ENCODE measurements around the gene EPHB2.

The EPHB2 gene

DNA sequence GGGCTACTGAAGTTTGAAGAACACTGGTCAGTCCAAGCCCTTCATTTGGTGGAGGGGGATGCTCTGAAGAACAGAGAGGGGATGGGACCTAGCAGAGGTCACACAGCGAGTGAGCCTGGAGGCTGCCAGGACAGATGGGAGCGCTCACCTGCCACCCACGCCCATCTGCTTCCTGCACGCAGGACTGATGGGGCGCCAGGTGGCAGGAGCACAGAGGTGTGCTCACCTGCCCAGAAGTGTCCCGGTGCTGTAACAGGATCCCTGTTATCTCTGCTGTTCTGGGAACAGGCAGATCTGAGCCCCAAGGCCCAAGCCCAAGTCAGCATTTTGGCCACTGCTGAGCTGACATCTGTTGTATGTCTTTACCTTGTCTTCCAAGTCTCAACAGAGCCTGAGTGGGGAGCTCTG, 40.5 kb downstream of the EPHB2 start:
- no peak for DNase-seq (ENCODE audit: low spot score)

DNA sequence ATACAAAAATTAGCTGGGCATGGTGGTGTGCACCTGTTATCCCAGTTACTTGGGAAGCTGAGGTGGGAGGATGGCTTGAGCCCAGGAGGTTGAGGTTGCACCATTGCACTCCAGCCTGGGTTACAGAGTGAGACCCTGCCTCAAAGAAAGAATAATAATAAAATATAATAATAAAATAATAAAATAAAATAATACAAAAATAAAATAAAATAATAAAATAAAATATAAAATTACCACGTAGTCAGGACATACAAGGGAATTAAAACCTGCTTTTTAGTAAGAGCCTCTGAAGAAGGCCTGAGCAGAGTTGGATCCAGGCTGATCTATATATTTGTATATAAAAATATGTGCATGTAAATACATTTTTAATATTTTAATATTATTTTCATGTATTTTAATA, 41.7 kb downstream of the EPHB2 start:
- DNase-seq (ENCODE audit: low spot score): no peak

DNA sequence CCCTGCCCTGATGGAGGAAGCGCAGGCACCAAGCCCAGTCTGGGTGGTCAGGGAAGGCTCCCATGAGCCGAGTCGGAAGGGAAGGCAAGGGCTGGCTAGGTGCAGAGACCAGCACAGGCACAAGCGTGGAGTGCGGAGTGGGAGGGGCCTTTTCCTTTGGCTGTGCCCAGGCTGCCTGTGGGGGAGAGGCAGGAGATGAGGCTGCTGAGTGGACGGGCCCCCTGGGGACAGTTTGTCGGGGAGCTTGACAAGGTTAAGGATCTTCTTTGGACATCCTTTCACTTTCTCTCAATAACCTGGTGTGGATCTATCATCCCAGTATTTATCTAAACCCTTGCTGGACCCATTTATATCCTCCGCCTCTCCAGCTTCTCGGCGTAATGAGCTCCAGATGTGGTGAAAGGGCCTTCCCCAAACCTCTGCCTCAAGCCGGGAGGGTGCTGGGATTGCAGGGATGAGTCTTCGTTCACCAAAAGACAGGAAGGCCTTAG, 42.9 kb downstream of the EPHB2 start:
- DNase-seq (ENCODE audit: low spot score): no peak

DNA sequence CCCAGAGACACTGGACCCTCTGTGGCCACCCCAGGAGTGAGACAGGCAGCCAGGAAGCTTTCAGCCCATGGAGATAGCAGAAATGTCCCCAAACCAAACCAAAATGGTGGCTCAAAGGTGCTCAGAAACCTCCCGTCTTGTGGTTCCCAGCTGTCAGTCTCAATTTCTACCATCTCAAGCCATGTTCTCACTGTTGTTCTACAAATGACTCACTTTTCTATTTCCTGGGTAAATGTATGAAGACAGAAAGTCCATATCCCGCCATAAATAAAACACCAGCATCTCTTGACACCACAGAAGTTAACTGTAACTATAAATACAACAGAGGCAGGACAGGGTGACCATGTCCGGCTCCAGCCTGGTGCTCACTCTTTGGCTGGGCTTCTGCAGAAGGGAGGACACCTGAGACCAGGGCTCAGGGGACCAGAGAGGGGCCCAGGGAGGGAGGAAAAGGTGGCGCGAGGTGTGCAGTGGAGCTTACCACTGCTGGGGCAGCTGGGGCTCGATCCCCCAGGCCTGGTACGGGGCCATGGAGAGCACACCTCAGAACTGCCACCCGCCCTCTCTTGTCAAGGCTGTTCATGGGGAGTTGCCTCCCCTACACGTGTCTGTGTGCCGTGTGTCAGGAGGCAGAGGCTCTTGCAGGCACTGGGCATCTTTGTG, 43.6 kb downstream of the EPHB2 start:
- DNase-seq (ENCODE audit: low spot score): no peak

DNA sequence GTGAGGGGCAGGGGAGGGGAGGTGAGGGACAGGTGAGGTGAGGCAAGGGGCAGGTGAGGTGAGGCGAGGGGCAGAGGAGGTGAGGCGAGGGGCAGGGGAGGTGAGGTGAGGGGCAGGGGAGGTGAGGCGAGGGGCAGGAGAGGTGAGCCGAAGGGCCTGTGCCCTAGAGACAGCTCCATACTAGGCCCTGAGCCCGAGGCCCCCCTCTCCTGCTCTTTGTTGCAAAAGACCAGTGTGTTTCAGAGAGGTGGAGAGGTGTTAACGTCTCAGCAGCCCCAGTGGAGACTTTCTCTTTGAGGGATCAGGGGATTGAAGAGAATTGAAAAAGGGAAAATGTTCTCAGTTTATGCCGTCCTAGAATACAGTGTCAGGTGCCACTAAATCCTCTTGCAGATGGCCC, 44.2 kb downstream of the EPHB2 start:
- DNase-seq (ENCODE audit: low spot score): no peak

DNA sequence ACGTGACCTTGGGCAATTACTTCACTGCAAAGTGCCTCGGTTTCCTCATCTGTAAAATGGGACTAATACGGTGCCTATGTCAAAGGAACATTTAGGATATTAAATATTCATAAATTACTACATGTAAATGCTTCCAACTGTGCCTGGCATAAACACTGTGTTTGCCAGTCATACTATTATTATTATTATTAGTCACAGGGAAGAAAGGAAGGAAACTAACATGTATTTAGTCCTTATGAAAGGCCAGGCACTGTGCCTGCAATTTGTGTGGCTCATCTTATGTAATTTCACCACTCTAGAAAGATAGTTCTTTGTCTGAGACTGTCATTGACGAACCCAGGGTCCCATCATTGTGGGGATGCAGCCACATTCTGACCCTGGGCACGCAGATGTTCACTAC, 45.0 kb downstream of the EPHB2 start:
- DNase-seq (ENCODE audit: low spot score): no peak

DNA sequence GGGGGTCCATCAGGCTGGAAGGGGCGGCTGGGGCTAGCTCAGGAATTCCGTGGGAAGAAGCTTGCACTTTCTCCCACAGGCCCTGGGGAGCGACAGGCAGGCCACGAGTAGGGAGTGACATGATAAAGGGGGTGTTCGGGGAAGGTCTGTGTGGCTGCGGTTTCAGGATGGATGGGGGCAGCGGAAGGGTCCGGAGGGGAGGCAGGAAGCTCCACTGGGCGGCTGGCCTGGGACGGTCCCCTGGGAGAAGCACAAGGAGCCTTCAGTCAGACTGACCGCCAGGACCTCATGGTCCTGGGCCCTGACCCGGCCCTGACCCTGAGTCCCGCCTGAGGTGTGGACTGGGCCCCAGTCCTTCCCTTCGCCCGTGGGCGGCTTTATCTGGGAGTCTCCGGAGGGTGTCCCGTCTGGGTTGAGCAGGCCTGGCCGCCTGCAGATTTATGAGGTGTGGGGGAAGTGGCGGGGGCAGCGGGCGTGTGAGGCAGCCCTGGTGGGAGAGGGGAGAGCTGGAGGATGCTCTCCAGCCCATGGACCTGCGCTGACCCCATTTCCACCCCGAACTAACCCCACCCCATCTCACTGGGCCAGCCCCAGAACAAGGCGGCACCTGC, 45.6 kb downstream of the EPHB2 start:
- no peak for DNase-seq (ENCODE audit: low spot score)

DNA sequence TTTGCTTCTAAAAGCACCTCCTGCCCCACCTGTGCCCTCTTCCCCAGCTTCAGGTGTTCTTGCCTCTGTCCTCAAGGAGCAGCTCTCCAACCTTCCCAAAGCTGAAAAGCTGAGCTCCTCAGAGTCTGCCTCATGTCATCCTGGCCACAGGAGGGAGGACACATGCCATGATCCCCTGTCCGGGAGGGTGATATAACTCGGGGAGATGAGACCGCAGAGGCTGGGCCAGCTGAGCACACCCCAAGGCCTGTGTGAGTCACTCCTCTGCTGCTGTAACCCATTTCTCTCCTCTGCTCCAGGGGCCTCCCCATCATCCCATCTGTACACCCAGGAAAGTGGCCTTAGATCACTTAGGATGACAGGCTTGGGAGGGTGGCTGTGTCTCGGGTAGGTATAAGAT, 49.8 kb downstream of the EPHB2 start:
- DNase-seq (ENCODE audit: low spot score): no peak

DNA sequence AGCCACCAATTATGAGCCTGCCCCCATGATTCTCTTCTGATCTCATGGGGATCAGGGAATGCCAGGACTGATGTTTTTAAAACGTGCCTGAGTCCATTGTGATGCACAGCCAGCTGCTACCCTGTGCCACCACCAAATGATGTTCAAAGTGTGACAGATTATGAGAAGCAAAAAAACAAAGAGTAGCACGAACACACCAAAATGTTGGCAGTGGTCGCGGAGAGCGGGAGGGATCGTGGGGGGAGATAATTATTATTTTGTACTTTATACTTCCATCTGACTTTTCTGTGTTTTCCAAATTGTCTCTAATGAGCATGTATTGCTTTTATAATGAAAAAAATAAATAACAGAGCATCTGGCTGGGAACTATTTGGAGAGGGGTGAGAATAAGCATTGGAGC, 50.5 kb downstream of the EPHB2 start:
- DNase-seq (ENCODE audit: low spot score): no peak

DNA sequence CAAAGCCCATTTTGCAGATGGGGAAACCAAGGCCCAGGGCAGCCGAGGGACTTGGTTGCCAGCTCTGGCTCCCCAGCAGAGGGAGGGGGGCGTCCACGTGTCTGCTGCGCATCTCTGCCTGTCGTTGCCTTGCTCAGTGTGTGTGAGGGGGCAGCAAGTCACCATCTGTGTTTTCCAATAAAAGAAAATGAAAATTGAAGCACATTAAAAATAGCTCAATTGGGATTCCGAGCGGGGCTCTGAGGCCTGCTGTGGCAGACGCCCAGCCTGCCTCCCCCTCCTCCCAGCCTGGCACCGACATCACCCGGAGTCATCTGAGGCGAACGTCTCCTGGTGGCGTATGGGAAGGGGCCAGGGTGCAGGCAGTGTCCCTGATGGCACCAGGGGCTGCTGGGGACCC, 51.2 kb downstream of the EPHB2 start:
- no peak for DNase-seq (ENCODE audit: low spot score)

DNA sequence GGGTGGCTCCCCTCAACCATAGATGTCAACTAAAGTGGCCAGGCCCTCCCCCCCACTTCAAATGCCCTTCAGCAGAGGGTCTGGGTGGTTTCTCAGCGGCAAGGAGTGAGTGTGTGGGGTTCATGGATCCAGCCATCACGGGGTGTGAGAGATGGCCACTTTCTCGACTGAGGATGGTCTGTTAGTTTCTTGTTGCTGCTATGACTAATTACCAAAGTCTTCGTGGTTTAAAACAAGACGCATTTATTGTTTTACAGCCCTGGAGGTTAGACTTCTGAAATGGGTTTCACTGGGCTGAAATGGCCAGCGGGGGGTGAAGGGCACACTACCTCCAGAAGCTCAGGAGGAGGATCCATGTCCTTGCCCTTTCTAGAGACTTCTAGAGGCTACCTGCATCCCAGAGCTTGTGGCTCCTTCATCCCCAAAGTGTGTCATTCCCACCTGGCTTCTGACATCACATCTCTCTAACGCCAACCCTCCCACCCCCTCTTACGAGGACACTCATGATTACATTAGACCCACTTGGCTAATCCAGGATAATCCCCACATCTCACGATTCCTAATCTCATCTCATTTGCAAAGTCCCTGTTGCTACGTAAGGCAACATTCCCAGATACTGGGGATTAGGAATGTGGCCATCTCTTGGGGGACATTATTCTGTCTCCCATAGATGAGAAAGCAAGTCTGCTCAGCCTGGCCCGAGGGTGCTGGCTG, 53.0 kb downstream of the EPHB2 start:
- DNase-seq (ENCODE audit: low spot score): no peak

DNA sequence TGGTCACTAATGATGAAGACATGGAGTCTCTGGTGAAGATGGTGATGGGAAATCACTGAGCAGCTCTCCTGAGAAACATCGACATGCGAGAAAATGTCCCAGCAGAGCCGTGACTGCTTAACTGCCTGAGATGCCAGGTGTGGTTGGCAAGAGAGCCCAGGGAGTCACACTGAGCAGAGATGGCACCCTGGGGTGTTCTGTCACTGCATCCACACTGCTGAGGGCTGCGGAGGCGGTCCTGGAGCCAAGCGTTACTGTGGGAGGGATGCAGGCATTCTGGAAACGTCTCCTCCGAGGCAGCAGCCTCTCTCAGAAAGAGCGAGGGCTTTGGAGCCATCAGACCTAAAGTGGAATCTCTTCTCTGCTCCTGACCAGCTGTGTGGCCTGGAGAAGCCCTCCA, 57.2 kb downstream of the EPHB2 start:
- DNase-seq (ENCODE audit: low spot score): no peak

DNA sequence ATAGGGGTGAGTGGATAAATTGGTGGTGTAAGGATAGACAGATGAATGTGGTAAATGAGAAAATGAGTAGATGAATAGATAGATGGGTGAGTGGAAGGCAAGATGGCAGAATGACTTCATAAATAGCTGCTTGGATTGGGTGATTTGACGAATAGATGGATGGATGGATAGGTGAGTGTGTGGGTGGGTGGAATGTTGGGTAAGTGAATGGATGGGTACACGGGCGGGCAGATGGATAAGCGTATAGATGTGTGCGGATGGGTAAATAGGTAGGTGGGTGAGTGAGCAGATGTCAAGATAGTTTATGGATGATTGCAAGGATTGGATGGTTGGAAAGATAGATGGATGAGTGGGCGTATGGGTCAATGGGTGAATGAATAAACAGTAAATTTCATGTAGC, 59.3 kb downstream of the EPHB2 start:
- DNase-seq (ENCODE audit: low spot score): no peak

DNA sequence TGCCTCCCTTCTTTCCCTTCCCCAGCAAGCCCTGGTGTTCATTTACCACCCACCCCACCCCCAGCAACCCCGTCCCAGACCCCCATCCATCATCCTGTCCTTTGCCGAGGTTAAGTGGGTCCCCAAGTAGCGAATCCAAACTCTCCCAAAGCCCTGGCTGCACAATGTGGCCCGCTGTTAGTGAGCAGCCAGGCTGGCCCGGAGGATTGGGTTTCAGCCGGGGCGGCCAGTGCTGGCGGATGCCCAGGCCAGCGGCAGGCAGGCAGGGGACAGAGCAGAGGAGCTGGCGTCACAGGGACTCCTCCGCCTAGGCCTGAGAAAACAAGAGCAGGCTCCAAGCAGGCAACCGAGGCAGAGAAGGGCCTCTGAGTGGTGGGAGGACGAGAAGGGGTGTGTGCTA, 61.4 kb downstream of the EPHB2 start:
- DNase-seq (ENCODE audit: low spot score): no peak

DNA sequence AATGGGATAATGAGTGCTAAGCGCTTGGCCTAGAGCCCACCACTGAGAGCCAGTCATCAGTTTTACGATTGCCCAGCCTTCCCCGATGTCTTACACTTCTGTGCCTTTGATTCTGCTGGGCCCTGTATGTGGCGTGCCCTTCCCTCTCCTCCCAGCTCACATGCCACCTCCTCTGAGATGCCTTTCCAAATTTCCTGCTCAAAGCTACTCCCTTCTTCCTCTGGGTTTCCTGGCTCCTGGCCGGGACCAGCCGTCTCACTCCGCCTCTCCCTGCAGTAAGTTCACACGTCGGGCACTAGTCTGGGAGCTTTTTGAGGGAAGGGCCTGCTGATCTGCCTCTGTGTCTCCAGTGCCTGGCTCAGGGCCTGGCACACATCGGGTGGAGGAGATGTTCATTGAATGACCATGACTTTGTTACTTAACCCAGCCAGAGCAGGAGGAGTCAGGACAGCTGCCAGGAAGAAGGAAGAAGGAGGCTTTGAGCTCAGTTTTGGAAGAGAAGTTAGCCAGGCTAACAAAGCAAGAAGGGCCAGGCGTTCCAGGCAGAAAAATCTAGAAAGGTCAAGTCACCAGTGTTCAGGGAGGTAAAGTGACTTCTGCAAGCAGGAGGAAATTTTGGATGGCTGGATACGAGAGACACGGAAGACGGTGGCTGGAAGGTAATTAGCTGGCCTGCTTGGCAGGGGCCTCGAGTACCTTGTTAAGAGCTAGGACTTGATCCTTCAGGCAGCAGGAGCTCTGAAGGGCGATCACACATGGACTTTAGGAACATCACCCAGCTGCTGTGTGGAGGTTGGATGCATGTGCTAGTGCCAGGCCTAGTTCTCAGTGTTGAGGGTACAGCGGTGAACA, 63.6 kb downstream of the EPHB2 start:
- no peak for DNase-seq (ENCODE audit: low spot score)

DNA sequence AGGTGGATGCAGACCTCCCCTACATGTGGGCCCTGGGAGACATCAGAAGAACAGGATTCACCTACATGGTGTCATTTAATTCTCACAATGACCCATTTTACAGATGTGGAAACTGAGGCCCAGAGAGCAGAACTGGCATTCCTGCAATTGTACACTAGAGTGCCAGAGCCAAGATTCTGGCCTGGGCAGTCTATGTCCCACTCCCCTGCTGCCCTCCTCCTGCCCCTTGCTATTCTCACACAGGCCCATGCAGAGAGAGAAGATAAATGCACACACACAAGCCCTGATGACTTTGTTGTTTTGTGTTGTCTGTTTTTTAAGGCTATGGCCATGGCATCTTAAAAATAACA, 64.2 kb downstream of the EPHB2 start:
- DNase-seq (ENCODE audit: low spot score): no peak

DNA sequence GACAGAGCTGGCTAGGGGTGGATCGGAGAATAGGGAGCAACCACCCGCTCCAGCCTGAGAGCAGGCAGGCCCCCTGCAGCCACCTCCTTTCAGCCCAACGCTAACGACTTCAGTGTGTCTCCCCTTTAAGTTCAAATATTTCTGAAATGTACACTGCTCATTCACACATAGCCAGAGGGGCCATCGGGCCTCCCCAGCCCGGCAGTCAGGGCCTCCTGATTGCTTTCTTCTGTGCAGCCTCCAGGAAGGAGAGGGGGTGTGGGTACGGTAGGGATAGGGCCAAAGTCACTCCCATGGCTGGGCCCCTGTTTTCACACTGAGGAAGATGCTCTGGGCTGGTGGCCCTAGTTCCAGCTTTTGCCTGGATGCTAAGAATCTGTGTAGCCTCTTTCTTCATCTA, 64.8 kb downstream of the EPHB2 start:
- no peak for DNase-seq (ENCODE audit: low spot score)

DNA sequence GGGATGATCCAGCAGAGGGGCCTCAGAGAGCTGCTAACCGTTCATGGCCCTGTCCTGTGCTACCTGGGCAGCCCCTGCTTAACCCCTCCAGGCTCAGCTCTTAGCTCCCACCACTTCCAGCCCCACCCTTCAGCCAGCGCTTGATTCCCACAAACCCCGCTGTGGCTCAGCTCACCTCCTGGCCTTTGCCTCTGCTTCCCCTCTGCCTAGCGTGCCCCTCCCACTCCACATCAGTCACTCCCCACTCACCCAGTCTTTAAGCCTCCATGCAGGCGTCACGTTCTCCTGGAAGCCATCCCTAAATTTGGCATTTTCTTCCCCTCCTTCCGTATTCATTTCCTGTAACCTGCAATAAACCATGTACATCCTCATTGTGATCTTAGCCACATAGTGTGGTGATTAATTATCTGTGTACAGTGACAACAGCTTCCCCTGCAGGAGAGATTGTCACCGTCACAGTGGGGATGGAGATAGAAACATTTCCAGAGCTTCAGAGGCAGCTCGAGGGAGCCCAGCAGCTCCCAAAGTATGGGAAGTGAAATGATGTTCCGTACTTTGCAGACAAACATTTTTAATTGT, 65.5 kb downstream of the EPHB2 start:
- no peak for DNase-seq (ENCODE audit: low spot score)

DNA sequence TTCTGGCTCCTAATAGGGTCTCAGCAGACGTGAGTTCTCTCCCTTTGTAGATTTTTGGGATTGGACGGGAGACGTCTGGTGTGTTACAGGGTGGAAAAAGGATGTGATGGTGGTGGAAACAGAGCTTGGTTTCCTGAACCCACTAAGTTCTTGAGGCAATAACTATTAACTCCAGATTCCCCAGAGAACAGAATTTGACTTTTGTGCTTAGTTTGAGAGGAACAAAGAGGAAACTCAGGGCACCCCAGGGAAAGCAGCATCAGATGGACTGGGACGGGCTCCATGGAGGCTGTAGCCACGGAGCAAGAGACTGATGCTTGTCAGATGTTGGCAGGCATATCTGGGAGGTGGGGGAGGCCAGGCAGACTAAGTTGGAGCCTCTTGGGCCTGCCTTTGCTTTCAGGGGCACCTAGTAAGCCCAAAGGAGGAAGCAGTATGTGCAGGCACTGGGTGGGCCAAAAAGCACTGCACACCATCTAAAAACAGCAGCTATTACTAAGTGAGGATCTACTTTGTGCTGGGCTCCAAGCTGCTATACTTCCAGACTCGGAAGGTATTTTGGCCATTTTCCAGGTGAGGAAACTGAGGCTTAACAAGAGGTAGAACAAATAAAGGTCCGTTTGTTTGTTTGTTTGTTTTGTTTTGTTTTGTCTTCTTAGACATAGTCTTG, 66.9 kb downstream of the EPHB2 start:
- DNase-seq (ENCODE audit: low spot score): no peak

DNA sequence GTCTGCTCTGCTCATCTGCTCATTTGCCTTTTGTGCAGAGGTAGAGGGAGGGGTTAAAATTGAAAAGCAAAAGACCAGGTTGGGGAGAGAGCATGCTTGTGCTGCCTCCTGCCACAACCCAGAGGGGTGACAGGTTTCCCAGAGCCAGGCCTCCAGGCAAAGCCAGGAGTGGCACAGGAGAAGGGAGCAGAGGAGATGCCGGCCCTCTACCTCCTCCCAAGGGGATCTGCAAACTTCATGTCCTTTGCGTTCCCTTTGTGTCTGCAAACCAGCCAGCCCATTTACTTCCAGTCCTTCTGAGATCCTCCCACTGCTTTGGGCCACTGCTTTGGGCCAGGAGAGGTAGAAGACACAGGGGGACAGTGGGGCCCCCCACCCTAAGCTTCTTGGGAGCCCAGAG, 67.8 kb downstream of the EPHB2 start:
- DNase-seq (ENCODE audit: low spot score): no peak

DNA sequence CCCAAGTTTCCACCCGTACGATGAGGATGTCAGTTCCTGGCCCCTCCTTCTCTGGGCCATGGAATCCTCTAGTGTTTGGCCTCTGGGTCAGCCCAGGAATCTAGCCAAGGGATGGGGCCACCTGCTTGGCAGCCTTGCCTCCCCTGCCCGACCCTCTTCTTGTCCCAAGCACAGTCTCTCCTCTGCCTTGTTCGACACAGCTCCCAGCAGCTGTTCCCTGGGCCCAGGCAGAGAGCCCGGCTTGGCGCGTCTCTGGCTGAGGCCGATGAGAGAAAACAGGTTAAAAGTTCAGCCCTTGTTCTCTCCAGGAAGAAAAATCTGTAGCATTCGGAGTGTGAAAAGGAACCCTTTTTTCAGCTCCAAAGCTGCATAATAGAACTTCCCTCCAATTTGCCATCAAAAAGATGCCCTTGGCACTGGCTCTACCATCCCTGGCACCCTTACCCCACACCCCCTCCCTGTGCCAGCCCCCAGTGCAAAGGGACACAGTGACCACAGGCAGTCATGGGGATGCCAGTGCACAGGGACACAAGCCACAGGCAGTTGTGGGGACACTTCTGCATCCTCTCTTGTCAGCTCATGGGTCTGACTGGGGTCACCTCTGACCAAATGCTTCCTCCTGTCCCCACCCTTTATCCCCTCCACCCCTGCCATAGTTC, 68.4 kb downstream of the EPHB2 start:
- no peak for DNase-seq (ENCODE audit: low spot score)
